ENCODE measurements around the gene MIS18A. TPM values are rescaled to one million over a fixed set of nuclear protein-coding genes. Genes with fewer than 3 reads are reported as not detected.
"Not testable (repeated sequence)": the region's sequence is repeated elsewhere in the genome, so short reads cannot be mapped to it uniquely, and the experiment has no call there.

The MIS18A gene
- total RNA-seq = 4.6 and 7.8 TPM in 2 replicates

GRCh38 chr21:32278518-32279376, at the start of gene MIS18A:
TSS of gene MIS18A (minus strand) at chr21:32279049. CDS start at chr21:32279014, 35 bp downstream.
- DNase-seq (ENCODE audit: extremely low read depth, low read depth, low spot score) = peak; percentile 69

- DNase-seq (ENCODE audit: extremely low read depth, low read depth, low spot score) = peak; percentile 47
Measured at GRCh38 chr21:32328595-32328994, 49.7 kb upstream of the MIS18A start.

GRCh38 chr21:32325706-32326105, 46.9 kb upstream of the MIS18A start:
- DNase-seq (ENCODE audit: extremely low read depth, low read depth, low spot score) = no peak

GRCh38 chr21:32322676-32323075, 43.8 kb upstream of the MIS18A start:
- no peak for DNase-seq (ENCODE audit: extremely low read depth, low read depth, low spot score)

- DNase-seq (ENCODE audit: extremely low read depth, low read depth, low spot score) = no peak
Measured at GRCh38 chr21:32322103-32322502, 43.3 kb upstream of the MIS18A start.

GRCh38 chr21:32321480-32321879, 42.6 kb upstream of the MIS18A start:
- no peak for DNase-seq (ENCODE audit: extremely low read depth, low read depth, low spot score)

GRCh38 chr21:32320726-32321125, 41.9 kb upstream of the MIS18A start:
- no peak for DNase-seq (ENCODE audit: extremely low read depth, low read depth, low spot score)

GRCh38 chr21:32320059-32320458, 41.2 kb upstream of the MIS18A start:
- DNase-seq (ENCODE audit: extremely low read depth, low read depth, low spot score) = no peak

- no peak for DNase-seq (ENCODE audit: extremely low read depth, low read depth, low spot score)
Measured at GRCh38 chr21:32319012-32319411, 40.2 kb upstream of the MIS18A start.

- no peak for DNase-seq (ENCODE audit: extremely low read depth, low read depth, low spot score)
Measured at GRCh38 chr21:32317726-32318125, 38.9 kb upstream of the MIS18A start.

- DNase-seq (ENCODE audit: extremely low read depth, low read depth, low spot score) = no peak
Measured at GRCh38 chr21:32316361-32317215, 37.7 kb upstream of the MIS18A start.

GRCh38 chr21:32315511-32316281, 36.8 kb upstream of the MIS18A start:
- DNase-seq (ENCODE audit: extremely low read depth, low read depth, low spot score) = no peak

- DNase-seq (ENCODE audit: extremely low read depth, low read depth, low spot score) = no peak
Measured at GRCh38 chr21:32314806-32315205, 36.0 kb upstream of the MIS18A start.

GRCh38 chr21:32312976-32313375, 34.1 kb upstream of the MIS18A start:
- DNase-seq (ENCODE audit: extremely low read depth, low read depth, low spot score) = no peak

- no peak for DNase-seq (ENCODE audit: extremely low read depth, low read depth, low spot score)
Measured at GRCh38 chr21:32312326-32312725, 33.5 kb upstream of the MIS18A start.

GRCh38 chr21:32311621-32312020, 32.8 kb upstream of the MIS18A start:
- no peak for DNase-seq (ENCODE audit: extremely low read depth, low read depth, low spot score)

GRCh38 chr21:32310976-32311375, 32.1 kb upstream of the MIS18A start:
- DNase-seq (ENCODE audit: extremely low read depth, low read depth, low spot score) = not testable (repeated sequence)

- no peak for DNase-seq (ENCODE audit: extremely low read depth, low read depth, low spot score)
Measured at GRCh38 chr21:32309906-32310460, 31.1 kb upstream of the MIS18A start.

- no peak for DNase-seq (ENCODE audit: extremely low read depth, low read depth, low spot score)
Measured at GRCh38 chr21:32308696-32309095, 29.8 kb upstream of the MIS18A start.

GRCh38 chr21:32307706-32308105, 28.9 kb upstream of the MIS18A start:
- DNase-seq (ENCODE audit: extremely low read depth, low read depth, low spot score) = no peak

All from glomerular endothelial cell (primary cell).